Neural cell (in vitro differentiated cells): ENCODE data around the gene PARG.

Experiments
- EZH2 ChIP-seq: fragments of 200-600, 300-800 bp; shearing (Covaris generic), sonication (generic); IDR thresholded peaks from 2 replicates; pipeline ENCODE4 v1.6.1; 2014; ENCODE audit warnings: antibody characterized with exemption, low read length, borderline replicate concordance, mild to moderate bottlenecking; ENCODE audit not compliant: insufficient read depth, poor library complexity, severe bottlenecking
- POLR2AphosphoS5 ChIP-seq: IDR thresholded peaks from 2 replicates; pipeline ENCODE4 v1.6.1; 2012
- RAD21 ChIP-seq: fragments of 450-650 bp; conservative IDR thresholded peaks from 2 replicates; pipeline ENCODE4 v1.6.1; 2014; ENCODE audit warnings: antibody characterized with exemption, mild to moderate bottlenecking, moderate library complexity
- SMC3 ChIP-seq: fragments of 450-650 bp; conservative IDR thresholded peaks from 2 replicates; pipeline ENCODE4 v1.6.1; 2014; ENCODE audit warnings: antibody characterized with exemption, mild to moderate bottlenecking, moderate library complexity; ENCODE audit not compliant: poor library complexity
- TAF1 ChIP-seq: IDR thresholded peaks from 2 replicates; pipeline ENCODE4 v1.6.1; 2012; ENCODE audit warnings: low read depth
- TF ChIP-seq, protein P1 (sequence below): fragments of 450-650 bp; IDR thresholded peaks from 2 replicates; pipeline ENCODE4 v1.5.1; 2014; ENCODE audit warnings: antibody characterized with exemption, mild to moderate bottlenecking, moderate library complexity; ENCODE audit not compliant: poor library complexity, severe bottlenecking
- TF ChIP-seq, protein P2 (sequence below): IDR thresholded peaks from 2 replicates; pipeline ENCODE4 v1.6.1; 2012; ENCODE audit warnings: borderline replicate concordance

- TF ChIP-seq, protein P1, sequence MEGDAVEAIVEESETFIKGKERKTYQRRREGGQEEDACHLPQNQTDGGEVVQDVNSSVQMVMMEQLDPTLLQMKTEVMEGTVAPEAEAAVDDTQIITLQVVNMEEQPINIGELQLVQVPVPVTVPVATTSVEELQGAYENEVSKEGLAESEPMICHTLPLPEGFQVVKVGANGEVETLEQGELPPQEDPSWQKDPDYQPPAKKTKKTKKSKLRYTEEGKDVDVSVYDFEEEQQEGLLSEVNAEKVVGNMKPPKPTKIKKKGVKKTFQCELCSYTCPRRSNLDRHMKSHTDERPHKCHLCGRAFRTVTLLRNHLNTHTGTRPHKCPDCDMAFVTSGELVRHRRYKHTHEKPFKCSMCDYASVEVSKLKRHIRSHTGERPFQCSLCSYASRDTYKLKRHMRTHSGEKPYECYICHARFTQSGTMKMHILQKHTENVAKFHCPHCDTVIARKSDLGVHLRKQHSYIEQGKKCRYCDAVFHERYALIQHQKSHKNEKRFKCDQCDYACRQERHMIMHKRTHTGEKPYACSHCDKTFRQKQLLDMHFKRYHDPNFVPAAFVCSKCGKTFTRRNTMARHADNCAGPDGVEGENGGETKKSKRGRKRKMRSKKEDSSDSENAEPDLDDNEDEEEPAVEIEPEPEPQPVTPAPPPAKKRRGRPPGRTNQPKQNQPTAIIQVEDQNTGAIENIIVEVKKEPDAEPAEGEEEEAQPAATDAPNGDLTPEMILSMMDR, result no peak
- TF ChIP-seq SMC3, result no peak
- no peak for TF ChIP-seq POLR2AphosphoS5
- TF ChIP-seq RAD21, result no peak
- no peak for TF ChIP-seq EZH2
- TF ChIP-seq, protein P2, sequence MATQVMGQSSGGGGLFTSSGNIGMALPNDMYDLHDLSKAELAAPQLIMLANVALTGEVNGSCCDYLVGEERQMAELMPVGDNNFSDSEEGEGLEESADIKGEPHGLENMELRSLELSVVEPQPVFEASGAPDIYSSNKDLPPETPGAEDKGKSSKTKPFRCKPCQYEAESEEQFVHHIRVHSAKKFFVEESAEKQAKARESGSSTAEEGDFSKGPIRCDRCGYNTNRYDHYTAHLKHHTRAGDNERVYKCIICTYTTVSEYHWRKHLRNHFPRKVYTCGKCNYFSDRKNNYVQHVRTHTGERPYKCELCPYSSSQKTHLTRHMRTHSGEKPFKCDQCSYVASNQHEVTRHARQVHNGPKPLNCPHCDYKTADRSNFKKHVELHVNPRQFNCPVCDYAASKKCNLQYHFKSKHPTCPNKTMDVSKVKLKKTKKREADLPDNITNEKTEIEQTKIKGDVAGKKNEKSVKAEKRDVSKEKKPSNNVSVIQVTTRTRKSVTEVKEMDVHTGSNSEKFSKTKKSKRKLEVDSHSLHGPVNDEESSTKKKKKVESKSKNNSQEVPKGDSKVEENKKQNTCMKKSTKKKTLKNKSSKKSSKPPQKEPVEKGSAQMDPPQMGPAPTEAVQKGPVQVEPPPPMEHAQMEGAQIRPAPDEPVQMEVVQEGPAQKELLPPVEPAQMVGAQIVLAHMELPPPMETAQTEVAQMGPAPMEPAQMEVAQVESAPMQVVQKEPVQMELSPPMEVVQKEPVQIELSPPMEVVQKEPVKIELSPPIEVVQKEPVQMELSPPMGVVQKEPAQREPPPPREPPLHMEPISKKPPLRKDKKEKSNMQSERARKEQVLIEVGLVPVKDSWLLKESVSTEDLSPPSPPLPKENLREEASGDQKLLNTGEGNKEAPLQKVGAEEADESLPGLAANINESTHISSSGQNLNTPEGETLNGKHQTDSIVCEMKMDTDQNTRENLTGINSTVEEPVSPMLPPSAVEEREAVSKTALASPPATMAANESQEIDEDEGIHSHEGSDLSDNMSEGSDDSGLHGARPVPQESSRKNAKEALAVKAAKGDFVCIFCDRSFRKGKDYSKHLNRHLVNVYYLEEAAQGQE, result no peak
- no peak for TF ChIP-seq TAF1
These were observed 163.6 kb downstream of the PARG start for GRCh38 chr10:49778197-49778596.
